KMS-11 (cell line): ENCODE results near the gene RLN2.

Experiments
- H2AFZ ChIP-seq: fragments of 200-600 bp; sonication (generic); 2 replicates; pipeline ENCODE4 v1.6.1; 2016; ENCODE audit warnings: antibody characterized with exemption, mixed run types, low read depth
- H3K27ac ChIP-seq: fragments of 200-600 bp; sonication (generic); 2 replicates; pipeline ENCODE4 v1.6.1; 2016; ENCODE audit warnings: mild to moderate bottlenecking, mixed run types
- H3K27me3 ChIP-seq: fragments of 200-600 bp; sonication (generic); 2 replicates; pipeline ENCODE4 v1.6.1; 2017; ENCODE audit warnings: mild to moderate bottlenecking, low read depth, mixed run types, moderate library complexity; ENCODE audit not compliant: insufficient read depth
- H3K36me3 ChIP-seq: fragments of 200-600 bp; sonication (generic); 2 replicates; pipeline ENCODE4 v1.6.1; 2017; ENCODE audit warnings: mild to moderate bottlenecking, mixed run types; ENCODE audit not compliant: insufficient read depth
- H3K4me1 ChIP-seq: fragments of 200-600 bp; sonication (generic); 2 replicates; pipeline ENCODE4 v1.6.1; 2016; ENCODE audit warnings: mild to moderate bottlenecking, low read depth, mixed run types; ENCODE audit not compliant: poor library complexity, severe bottlenecking
- H3K4me2 ChIP-seq: fragments of 200-600 bp; sonication (generic); 2 replicates; pipeline ENCODE4 v1.7.0; 2016; ENCODE audit warnings: mild to moderate bottlenecking, mixed run types
- H3K4me3 ChIP-seq: fragments of 200-600 bp; sonication (generic); IDR thresholded peaks from 2 replicates; pipeline ENCODE4 v1.6.1; 2017; ENCODE audit warnings: low read depth, low read length, mixed read lengths; ENCODE audit not compliant: insufficient read depth
- H3K79me2 ChIP-seq: fragments of 200-600 bp; sonication (generic); 2 replicates; pipeline ENCODE4 v1.6.1; 2016; ENCODE audit warnings: low read depth, mixed run types; ENCODE audit not compliant: insufficient read depth
- H3K9ac ChIP-seq: fragments of 200-600 bp; sonication (generic); 2 replicates; pipeline ENCODE4 v1.6.1; 2016; ENCODE audit warnings: mild to moderate bottlenecking, mixed run types
- H4K20me1 ChIP-seq: fragments of 200-600 bp; sonication (generic); 2 replicates; pipeline ENCODE4 v1.6.1; 2016; ENCODE audit warnings: mild to moderate bottlenecking, mixed run types; ENCODE audit not compliant: insufficient read depth
- CTCF ChIP-seq: fragments of 200-600 bp; sonication (generic); conservative IDR thresholded peaks from 2 replicates; pipeline ENCODE4 v1.6.1; 2017; ENCODE audit warnings: low read depth, mild to moderate bottlenecking, antibody characterized with exemption, low read length, moderate library complexity, mixed read lengths

RLN2 gene

GRCh38 chr9:5315187-5315923 is 10.8 kb upstream of the RLN2 start:
- no peak for TF ChIP-seq CTCF

GRCh38 chr9:5310851-5311250 is 6.3 kb upstream of the RLN2 start:
- TF ChIP-seq CTCF, result no peak
- no peaks in the 10 kb centered on the region for H3K27me3 ChIP-seq
- H3K4me2 ChIP-seq, result no peak overlapping the region
- H3K36me3 ChIP-seq, result no peaks in the 10 kb centered on the region
- no peak overlapping the region for H2AFZ ChIP-seq
- H3K4me3 ChIP-seq, result no peak overlapping the region
- no peaks in the 10 kb centered on the region for H3K79me2 ChIP-seq
- no peak overlapping the region for H3K9ac ChIP-seq
- no peak overlapping the region for H3K27ac ChIP-seq
- H3K4me1 ChIP-seq, result no peaks in the 10 kb centered on the region
- no peaks in the 10 kb centered on the region for H4K20me1 ChIP-seq

More at GRCh38 chr9:5315187-5315923, 10.8 kb upstream of the RLN2 start:
- H2AFZ ChIP-seq, result no peak overlapping the region
- H3K36me3 ChIP-seq, result no peaks in the 10 kb centered on the region
- no peak overlapping the region for H3K9ac ChIP-seq
- no peak overlapping the region for H3K27ac ChIP-seq
- H3K4me3 ChIP-seq, result no peak overlapping the region
- H3K4me1 ChIP-seq, result no peaks in the 10 kb centered on the region
- H3K79me2 ChIP-seq, result no peaks in the 10 kb centered on the region
- H3K4me2 ChIP-seq, result no peak overlapping the region
- no peaks in the 10 kb centered on the region for H4K20me1 ChIP-seq
- H3K27me3 ChIP-seq, result no peaks in the 10 kb centered on the region

- Histone ChIP-seq H4K20me1 (no peaks in the 10 kb centered on the region), H3K27ac (no peak overlapping the region), H3K9ac (no peak overlapping the region), H2AFZ (no peak overlapping the region), H3K36me3 (no peaks in the 10 kb centered on the region), H3K4me1 (no peaks in the 10 kb centered on the region), H3K4me3 (no peak overlapping the region), H3K27me3 (no peaks in the 10 kb centered on the region), H3K79me2 (no peaks in the 10 kb centered on the region), H3K4me2 (no peak overlapping the region)
- no peak for TF ChIP-seq CTCF
Observed at GRCh38 chr9:5305741-5306140, 1.2 kb upstream of the RLN2 start.

- Histone ChIP-seq H3K4me1 (no peaks in the 10 kb centered on the region), H4K20me1 (no peaks in the 10 kb centered on the region), H3K36me3 (no peaks in the 10 kb centered on the region), H3K27ac (no peak overlapping the region), H3K4me3 (no peak overlapping the region), H3K9ac (no peak overlapping the region), H2AFZ (no peak overlapping the region), H3K4me2 (no peak overlapping the region), H3K27me3 (no peaks in the 10 kb centered on the region), H3K79me2 (no peaks in the 10 kb centered on the region)
- no peak for TF ChIP-seq CTCF
Observed at GRCh38 chr9:5301544-5301943, 3.0 kb downstream of the RLN2 start.
